Stimulated activated CD4-positive, alpha-beta T cell treated with anti-CD3 and anti-CD28 coated beads, Interleukin-1b, Interleukin-23, amount 100 ng/mL, for 24 hours (primary cell): ENCODE measurements around the gene TMEM121B.
"Not testable (repeated sequence)": the region's sequence is repeated elsewhere in the genome, so short reads cannot be mapped to it uniquely, and the experiment has no call there.

Source experiments
- DNase-seq, 4 experiments: peaks; one replicate each; pipeline ENCODE4 v3.0.0-alpha.2; 2020; ENCODE audit warnings: low read depth in 4 of 4, low spot score in 1 of 4

Gene TMEM121B

GRCh38 chr22:17121233-17122195 lies at the start of gene TMEM121B:
Gene TMEM121B, minus strand, starts transcription at chr22:17121360. Its CDS starts 233 bp downstream, at chr22:17121127.
- DNase-seq: peak in 1 of 4 experiments; percentile 7

DNA sequence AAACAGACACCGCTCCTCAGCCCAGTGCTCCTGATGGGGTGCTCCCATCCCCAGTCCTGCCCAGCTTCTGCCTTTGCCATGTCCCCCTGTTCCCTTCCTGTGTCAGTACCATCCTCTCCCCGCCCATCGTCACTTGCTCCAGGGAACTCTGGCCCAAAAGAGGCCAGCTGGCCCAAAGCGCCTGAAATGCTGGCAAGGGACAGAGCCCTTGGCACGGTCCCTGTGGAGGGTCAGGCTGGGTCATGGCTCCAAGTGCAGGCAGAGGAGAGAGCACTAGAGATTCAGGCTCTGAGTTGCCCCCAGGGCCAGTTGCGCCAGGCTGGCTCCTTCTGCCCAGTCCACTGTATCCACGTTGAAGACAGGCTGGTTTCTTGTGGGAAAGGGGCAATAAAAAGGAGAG lies 46.3 kb upstream of the TMEM121B start:
- no peak for DNase-seq

GRCh38 chr22:17164392-17165024 lies 43.3 kb upstream of the TMEM121B start:
- no peak for DNase-seq

GRCh38 chr22:17162731-17163130 lies 41.6 kb upstream of the TMEM121B start:
- DNase-seq: no peak

DNA sequence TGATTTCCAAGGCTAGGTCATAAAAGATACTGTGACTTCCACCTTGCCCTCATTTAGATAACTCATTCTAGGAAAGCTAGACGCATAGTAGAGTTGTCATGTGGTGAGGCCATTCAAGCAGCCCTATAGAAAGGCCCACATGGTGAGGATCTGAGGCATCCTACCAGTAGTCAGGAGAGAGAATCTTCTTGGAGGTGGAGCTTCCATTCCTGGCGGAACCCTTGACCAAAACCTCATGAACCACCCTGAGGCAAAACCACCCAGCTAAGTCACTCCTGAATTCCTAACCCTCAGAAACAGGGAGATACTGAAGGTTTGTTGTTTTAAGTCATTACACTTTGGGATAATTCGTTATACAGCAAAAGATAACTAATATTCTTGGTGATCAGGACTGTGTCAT lies 40.8 kb upstream of the TMEM121B start:
- DNase-seq: no peak

GRCh38 chr22:17159504-17159951 lies 38.4 kb upstream of the TMEM121B start:
- DNase-seq: peak; percentile 29 to 69 (median 58)

- peak; percentile 78 to 85 (median 82) for DNase-seq
Observed at GRCh38 chr22:17158568-17159503, 37.7 kb upstream of the TMEM121B start, which contains the start of gene HDHD5. Gene HDHD5, minus strand, starts transcription at chr22:17159277. Its CDS starts 26 bp downstream, at chr22:17159251.

DNA sequence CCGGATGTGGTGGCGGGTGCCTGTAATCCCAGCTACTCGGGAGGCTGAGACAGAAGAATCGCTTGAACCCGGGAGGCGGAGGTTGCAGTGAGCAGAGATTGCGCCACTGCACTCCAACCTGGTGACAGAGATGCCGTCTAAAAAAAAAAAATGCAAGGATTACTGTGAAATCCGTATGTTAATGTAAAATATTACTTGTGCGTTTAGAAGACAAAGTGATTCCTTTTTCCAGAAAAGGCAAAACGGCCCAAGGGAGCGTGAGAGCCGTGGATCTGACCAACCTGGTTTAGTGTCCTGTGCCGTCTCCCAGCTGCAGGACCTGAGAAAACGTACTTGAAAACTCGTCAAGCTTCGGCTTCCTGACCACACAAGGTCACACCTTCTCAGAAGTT lies 37.0 kb upstream of the TMEM121B start:
- DNase-seq: no peak

DNA sequence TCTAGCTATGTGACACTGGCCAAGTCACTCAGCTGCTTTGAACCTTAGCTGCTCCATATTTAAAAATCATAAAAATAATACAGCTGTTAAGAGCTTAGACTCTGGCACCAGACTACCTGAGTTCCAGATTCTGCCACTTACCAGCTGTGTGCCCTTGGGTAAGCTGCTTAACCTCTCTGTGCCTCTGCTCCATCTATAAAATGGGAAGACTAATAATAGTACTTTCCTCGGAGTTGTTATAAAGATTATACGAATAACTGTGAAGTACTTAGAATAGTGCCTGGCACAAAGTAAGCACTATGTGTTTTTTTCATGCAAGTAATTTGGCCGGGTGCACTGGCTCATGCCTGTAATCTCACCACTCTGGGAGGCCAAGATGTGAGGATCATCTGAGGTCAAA lies 36.6 kb upstream of the TMEM121B start:
- DNase-seq: no peak

- DNase-seq: no peak
Observed at GRCh38 chr22:17155941-17156340, 34.8 kb upstream of the TMEM121B start.

- DNase-seq: no peak
Observed at GRCh38 chr22:17152971-17153370, 31.8 kb upstream of the TMEM121B start.

DNA sequence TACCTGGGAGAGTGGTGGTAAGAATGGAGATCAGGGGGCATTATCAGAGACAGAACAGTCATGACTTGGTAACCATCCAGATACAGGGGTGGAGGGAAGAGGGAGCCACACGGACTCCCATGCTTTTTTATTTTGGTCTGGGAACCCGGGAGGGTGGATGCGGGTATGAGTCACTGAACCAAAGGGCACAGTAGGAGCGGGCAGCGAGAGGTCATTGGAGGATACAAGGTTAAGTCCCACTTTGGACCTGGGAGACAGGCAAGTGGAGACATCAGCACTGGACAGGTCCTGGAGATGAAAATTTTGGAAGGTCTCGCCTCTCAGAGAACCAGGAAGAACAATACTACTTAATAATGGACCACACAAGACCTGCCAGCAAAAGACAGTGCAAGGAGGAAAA lies 31.2 kb upstream of the TMEM121B start:
- no peak for DNase-seq

DNA sequence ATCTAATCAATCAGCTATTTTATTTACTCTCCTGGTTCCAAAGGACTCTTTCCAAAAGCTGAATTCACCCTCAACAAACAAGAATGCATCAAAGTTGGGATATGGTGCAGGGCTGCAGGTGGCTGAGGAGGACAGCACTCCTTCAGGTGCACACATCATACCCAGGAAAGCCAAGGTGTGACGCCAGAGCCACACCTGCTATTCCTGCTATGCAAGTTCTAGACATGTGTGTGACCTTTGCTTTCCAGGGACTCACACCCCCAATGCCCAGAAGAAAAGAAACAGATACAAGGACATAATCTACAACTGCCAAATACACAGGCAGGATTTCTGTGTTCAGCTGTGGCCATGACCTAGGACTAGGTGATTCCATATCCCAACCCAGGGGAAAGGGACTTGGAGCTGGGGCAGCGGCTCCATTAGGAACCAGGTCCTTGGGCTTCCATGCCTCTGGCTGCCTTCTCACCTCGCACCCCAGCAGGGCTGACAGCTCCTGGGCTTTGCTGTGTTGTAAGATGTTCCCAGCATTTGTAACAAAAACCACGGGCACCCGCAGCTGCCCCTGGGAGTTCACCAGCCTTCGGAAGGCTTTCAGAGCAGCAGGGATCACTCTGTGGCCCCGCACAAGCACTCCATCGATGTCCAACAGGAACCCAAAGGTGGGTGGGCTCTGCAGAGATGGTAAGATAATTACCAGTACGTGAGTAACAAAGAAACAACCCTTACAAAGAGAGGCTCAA lies 28.1 kb upstream of the TMEM121B start:
- DNase-seq: no peak

GRCh38 chr22:17147458-17147857 lies 26.3 kb upstream of the TMEM121B start:
- not testable (repeated sequence) for DNase-seq

- no peak for DNase-seq
Observed at GRCh38 chr22:17145021-17145680, 24.0 kb upstream of the TMEM121B start.

GRCh38 chr22:17143826-17144225 lies 22.7 kb upstream of the TMEM121B start:
- no peak for DNase-seq

GRCh38 chr22:17143101-17143500 lies 21.9 kb upstream of the TMEM121B start:
- no peak for DNase-seq

- no peak for DNase-seq
Observed at GRCh38 chr22:17140826-17141766, 19.9 kb upstream of the TMEM121B start.

DNA sequence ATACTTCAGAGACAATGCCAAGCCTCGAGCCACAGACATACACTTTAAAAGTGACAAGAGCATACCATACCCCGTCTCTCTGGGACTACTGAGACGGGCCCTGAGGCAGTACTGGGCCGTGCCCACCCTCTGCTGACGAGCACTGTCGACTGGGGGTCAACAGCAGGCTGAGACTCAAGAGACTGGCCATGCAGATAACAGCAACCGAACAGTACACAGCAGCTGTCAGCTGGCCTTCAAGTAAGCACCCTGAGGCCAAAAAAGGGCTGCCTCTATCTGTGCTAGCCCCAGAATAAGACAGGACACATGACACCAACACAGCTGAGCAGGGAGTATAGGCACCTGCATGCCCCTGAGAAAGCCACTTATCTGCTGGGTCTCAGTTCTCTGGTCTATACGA lies 18.9 kb upstream of the TMEM121B start:
- DNase-seq: no peak
